DMS53 treated with DMSO at 0.1 percent for 48 hours (cell line): Measurements from ENCODE around the gene ATP23.

Experiments
- DNase-seq: peaks from one replicate; lab custom pipeline; 2025; ENCODE audit not compliant: unreplicated experiment; lab: John Stamatoyannopoulos, UW

ATP23 gene

DNA sequence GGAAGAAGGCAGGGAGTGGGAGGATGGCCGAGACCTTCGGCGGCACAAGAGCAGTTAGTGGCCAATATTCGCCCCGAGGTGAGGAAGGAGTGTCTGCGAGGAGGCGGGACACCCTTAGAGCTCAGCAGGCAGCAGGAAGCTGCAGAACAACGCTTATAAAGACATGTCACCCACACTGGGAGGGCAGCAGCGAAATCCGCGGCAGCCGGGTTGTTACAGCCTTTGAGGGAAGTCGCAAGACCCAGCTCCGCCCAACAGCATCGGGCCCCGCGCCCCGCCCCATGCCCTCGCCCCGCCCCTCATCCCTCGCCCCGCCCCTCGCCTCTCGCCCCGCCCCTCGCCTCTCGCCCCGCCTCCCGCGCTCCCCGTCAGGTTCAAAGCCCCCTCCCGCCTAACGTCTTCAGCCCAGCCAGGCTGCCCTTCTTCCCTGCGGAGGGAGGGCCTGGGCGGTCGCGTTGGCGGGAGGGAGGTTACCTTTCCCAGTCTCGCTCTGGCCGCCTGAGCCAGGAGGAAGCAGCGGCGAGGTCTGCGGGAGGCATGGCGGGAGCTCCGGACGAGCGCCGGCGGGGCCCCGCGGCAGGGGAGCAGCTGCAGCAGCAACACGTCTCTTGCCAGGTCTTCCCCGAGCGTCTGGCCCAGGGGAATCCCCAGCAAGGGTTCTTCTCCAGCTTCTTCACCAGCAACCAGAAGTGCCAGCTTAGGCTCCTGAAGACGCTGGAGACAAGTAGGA lies at the start of gene ATP23:
ATP23 (plus strand) TSS at position 403 of the 730 bp plus-strand sequence; CDS start at position 538, 135 bp downstream.
- peak; percentile 96 for DNase-seq

GRCh38 chr12:57892232-57892972 lies 49.0 kb upstream of the ATP23 start:
- no peak for DNase-seq

DNA sequence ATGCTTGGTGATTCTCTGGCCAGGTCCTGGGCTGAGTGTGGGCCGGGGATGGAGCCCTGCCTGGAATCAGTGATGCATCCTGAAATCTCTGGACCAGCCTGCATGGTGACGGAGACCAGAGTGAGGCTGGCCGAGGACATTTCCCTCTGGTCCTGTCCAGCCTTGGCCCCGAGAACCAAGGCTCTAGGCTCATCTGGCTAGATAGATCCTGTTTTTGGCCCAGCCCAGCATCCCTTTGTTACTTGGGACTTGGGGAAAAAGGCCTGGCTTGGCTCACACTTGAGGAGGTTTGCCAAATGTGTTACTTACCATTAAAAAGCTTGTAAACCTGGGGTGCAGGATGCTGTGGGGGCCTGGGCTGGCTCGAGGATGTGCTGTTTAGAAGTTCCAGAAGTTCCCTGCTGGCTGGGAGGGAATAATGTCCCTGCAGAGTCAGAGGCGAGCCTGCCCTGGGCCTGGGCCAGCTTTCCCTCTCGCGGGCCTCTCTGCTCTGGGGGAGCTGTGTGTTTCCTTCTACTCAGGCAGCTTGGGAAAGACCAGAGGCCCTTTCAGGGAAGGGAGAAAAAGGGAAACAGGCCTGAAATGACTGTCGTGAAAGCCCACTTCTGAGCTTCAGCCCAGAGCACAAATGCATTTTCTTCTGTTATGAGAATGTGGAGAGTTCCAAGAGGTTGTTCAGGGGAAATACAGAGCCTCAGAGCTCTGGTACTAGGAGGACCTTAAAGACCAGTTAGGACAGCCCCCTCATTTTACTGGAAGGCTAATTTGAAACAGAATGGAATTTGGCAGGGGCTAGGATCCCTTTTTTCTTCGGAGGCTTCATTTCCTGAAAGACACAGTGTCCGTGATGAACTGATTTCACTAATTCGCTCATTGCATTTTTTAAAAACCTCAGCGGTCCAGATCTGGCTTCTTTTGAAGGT lies 47.7 kb upstream of the ATP23 start:
- peak; percentile 40 for DNase-seq

DNA sequence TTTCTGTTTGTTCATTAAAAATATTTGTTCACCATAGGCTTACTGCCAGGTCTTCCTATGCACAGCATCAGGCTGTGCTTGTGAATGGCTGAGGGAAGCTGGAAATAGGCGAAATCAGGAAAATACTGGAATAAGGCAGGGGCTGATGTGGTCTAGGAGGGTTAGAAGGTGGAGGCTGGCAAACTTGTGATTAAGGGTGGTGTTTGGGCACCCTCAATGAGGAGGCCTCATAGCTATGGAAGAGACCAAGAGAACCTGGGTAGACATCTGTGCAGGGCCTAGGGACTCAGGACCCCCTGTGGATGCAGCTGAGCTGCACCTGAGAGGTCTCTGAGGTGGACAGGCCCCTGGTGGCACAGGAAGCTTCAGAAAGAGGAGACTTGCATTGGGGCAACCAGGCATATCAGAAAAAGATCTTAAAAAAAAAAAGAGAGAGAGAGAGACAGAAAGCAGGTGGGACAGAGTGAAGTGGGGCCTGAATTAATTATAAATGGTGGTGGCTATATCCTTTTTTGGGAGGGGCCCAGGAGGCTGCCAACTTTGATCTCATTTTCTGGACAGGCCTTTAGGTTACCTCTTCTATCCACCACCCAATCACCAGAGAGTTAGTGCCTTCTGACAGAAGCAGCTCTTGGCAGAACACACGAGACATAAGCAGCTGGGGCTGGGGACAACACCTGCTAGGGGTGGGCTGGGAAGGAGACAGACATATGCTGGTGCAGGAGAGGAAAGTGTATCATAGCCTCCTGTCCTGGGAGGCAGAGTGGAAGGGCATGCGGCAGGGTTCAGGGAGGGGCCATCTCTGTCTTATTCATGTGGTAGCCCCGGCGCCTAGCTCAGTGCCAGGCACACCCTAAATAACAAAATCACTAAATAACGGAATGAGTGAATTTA lies 46.7 kb upstream of the ATP23 start:
- DNase-seq: no peak

DNA sequence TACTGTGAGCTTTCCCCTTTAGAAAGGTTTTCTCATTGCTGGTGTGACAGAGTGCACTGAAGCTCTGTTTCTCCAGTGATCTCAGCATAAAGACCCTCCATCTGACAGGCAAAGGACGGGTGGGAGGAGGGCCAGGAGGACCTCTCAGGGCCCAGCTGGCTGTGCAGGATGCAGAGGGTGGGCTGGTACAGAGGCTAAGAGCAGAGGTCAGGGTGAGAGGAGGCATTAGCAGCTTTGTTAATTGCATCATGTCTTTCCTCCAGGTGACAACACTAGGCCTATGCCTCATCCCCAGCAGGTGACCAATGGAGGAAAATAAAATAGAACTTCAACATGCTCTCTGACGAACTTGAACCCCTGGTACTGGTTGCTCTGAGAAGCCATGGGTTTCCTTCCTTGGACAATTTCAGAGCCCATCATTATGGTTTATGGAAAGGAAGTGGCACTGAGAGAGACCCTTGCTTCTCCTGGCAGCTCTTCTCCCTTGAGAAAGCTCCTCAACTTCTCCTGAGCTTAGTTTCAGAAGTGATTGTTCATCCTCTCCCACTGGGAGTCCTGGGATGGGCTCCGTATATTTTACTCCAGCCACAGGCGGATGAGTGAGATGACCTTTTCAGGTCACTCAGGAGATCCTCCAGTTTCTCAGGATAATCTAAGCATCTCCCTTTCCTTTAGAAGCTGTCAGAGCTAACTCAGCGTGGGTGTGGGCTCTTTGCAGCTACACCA lies 45.8 kb upstream of the ATP23 start:
- no peak for DNase-seq

DNA sequence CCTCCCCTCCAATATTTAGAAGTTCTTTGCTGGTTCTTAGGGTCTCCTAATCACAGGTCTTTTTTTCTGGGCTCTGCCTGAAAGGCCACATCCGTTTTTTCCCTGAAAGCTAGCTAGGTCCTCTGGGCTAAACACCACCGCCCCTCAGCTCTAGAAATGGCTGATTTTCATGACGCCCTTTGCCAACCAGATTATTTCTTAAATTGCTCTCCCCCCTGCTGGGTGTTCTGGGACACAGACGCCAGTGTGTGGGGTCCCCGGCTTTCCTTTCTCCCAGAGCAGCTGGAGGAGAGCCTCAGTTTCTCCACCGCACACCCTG lies 45.3 kb upstream of the ATP23 start:
- no peak for DNase-seq

DNA sequence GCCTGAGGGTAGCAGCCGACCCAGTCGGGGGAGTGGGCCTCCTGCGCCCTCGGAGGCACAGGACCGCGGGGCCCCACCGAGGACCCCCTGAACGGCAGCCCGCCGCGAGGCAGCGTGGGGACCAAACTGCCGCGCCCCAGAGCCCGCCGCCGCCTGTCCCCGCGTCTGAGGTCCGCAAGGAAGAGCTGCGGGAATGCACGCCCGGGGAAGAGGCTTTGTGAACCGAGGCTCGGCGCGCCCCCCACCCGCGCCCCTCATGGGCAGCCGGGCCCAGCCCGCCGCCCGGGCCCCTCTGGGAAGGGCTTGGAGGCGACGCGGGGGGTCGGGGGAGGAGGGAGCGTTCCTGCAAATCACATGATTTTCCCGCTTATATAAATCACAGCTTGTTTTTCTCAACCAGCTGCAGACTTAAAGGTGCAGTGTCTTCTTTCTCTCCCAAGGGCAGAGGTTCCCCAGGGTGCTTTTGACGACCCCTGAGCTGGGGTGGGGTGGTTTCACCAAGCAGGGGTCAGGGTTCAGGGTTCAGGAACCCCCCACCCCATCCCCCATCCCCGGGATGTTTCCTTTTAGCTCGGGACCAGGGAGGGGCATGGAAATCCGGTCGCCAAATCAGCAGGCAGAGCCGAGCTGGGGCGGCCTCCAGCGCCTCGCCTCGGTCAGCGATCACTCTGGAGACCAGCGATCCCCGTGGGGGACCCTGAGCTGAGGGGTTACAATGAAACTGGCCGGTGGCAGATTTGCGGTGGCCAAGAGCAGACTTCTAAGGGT lies 44.7 kb upstream of the ATP23 start:
- DNase-seq: peak; percentile 46

DNA sequence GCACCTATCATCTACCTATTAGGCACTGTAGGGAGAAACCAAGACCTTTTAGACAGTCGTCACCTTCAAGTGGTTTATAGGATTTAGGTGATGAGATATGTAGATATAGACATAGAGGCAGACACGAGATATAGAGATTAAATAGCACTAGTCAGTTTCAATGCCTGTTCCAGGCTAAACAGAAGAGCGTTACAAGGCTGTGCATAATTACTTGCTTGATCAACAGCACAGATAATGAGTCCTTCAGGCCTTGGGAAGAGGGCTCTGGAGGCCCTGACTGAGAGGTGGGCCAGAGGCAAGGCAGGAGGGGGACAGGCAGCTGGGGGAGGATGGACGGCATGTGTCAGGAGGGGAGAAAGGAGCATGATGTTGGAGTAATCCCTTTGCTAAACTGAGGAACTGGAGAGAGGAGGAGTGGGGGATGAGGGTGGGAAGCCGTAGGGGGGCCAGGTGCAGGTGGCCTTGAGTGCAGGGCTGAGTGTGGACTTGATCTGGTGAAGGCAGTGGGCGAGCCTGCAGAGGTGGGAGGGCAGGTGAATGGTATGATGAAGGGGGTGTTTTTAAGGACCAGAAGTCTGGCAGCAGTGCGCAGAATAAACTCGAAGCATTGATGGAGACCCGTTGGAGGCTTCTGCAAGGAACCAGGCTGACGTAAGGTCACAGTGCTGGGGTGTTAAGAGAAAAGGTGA lies 43.9 kb upstream of the ATP23 start:
- no peak for DNase-seq

GRCh38 chr12:57898308-57898970 lies 42.9 kb upstream of the ATP23 start:
- peak; percentile 29 for DNase-seq

- DNase-seq: peak; percentile 25
These were observed 42.2 kb upstream of the ATP23 start for GRCh38 chr12:57899010-57899662.

DNA sequence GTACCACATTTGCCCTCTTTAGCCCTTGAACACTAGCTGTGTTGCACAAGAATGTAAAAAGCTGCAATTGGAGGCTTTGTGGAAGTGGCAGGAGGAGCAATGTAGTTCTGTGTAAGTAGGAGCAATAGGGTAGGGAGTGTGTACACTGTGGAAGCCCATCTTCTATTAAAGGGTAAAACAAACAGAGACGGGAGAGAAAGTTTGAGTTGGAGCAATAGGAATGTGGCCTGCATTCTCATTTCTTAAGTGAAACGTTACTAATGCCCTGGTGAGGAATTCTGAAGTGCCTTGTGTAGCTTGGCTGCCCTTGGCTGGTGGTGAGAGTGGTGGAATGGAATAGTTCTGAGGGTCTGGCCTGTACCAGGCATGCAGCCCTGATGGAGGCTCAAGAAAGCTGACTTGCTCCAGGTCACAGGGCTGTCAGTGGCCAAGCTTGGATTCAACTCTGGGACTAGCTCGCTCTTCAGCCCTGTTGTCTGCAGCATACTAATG lies 38.8 kb upstream of the ATP23 start:
- DNase-seq: no peak

DNA sequence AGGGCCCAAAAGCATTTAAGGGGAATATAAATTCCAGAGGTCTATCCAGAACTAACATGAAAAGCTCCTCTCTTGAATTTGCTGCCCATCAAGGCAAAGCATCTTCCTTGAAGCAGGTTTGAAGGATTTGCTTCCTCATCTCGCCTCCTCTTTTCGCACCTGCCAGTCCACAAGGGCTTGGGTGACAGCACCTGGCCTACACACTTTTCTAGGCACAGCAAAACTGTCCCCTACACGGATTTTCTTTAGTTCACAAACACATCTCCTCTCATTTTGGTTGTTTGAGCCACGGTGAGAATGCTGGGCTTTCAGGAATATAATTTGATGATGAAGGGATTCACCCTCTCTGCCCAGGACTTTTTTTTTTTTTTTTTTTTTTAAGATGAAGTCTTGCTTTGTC lies 36.9 kb upstream of the ATP23 start:
- DNase-seq: no peak

DNA sequence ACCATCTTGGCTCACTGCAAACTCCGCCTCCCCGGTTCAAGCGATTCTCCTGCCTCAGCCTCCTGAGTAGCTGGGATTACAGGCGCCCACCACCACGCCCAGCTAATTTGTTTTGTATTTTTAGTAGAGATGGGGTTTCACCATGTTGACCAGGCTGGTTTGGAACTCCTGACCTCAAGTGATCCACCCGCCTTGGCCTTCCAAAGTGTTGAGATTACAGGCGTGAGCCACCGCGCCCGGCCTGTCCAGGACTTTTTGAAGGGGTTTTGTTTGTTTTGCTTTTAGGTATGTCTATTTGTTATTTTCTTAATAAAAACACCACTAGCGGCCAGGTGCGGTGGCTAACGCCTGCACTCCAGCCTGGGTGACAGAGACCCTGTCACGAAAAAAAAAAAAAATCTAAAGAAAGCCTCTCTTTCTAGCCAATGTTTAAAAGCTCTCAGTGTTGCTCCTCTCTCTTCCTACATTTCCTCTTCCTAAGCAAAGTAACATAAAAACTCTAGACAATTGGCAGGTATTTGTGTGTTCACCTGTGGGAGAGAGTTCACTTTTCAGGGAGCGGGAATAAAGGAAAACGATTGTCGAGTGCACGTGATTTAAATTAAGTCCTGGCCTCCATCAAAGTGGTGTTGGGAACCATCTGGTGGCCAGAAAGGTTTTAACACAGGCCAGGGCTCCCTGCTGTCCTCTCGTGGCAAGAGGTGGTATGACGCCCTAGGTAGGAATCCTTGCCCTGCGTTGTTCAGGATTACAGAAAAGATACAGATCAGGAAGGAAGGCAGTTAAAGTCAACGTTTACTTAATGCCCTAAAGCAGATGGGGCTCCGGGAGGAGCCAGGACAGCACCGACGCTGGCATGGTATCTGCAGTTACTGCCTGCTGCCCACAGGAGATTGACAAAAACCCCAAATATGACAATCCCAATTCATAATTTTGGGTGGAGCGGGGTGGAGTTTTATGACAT lies 36.2 kb upstream of the ATP23 start:
- DNase-seq: peak; percentile 98

GRCh38 chr12:57905812-57906475 lies 35.4 kb upstream of the ATP23 start:
- no peak for DNase-seq

DNA sequence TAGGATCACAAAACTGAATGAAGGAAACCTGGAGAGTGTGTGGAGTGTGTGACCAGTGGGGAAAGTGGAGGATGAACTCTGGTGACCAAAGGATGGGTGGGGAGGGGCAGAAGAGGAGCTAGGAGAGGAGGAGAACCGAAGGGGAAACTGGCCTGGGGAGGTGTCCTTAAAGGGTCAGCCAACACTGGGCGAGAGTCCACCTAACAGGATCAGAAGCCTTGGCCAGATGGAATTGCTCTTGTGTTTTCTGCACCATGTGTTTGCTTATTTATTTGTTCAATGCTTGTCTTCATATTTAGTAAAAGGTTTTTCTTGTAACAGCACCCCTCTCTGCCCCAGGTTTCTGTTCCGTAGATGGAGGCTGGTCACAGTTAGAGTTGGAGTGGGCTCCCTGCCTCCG lies 34.5 kb upstream of the ATP23 start:
- no peak for DNase-seq

- no peak for DNase-seq
These were observed 34.1 kb upstream of the ATP23 start for GRCh38 chr12:57907281-57907680.
